Upper lobe of right lung (tissue), 1 donor: ENCODE measurements around the gene ADO. TPM values are rescaled to one million over a fixed set of nuclear protein-coding genes. Genes with fewer than 3 reads are reported as not detected.
"Not testable (repeated sequence)": the region's sequence is repeated elsewhere in the genome, so short reads cannot be mapped to it uniquely, and the experiment has no call there.

Experiments
- ATAC-seq: fragments of 200-7000 bp; cut with Tn5 transposase; one replicate; pipeline ENCODE4 v1.9.1; 2020; ENCODE audit warnings: mild to moderate bottlenecking, moderate library complexity
- DNase-seq: peaks from one replicate; pipeline ENCODE4 v3.0.0-alpha.2; 2020
- H3K27ac ChIP-seq: fragments of 200-600 bp; one replicate; pipeline ENCODE4 v1.8.0; 2022
- H3K27me3 ChIP-seq: fragments of 200-600 bp; one replicate; pipeline ENCODE4 v1.8.0; 2022; ENCODE audit warnings: mild to moderate bottlenecking
- H3K36me3 ChIP-seq: fragments of 200-600 bp; one replicate; pipeline ENCODE4 v1.8.0; 2022
- H3K4me1 ChIP-seq: fragments of 200-600 bp; one replicate; pipeline ENCODE4 v1.8.0; 2022
- H3K4me3 ChIP-seq: fragments of 200-600 bp; one replicate; pipeline ENCODE4 v1.8.0; 2022; ENCODE audit warnings: mild to moderate bottlenecking
- H3K9me3 ChIP-seq: fragments of 200-600 bp; one replicate; pipeline ENCODE4 v1.8.0; 2022
- CTCF ChIP-seq: fragments of 200-600 bp; IDR thresholded peaks from one replicate; pipeline ENCODE4 v1.8.0; 2022; ENCODE audit warnings: antibody characterized with exemption
- intact Hi-C: fragments of 100-400 bp; cut with DNase I; formaldehyde crosslinking; loops from one replicate; pipeline ENCODE4 v1.11.0; 2022
- total RNA-seq: library from RNA; stranded (reverse); fragmentation: NEBNext Ultra II Directional; extraction: Animal tissue kit (Norgen Biotek cat#: 25700); gene quantifications from one replicate; pipeline ENCODE4 v1.2.1, GENCODE V29; 2021
- donor health status: DM: no; HTN: yes; CAD: no; lungs with severe emphysema.

The ADO gene
- total RNA-seq, 1 donor from 2014 or later: 16.5 TPM

GRCh38 chr10:62772186-62772974 is 32.1 kb upstream of the ADO start:
- H3K36me3 ChIP-seq: no peaks in the 10 kb centered on the region
- H3K4me1 ChIP-seq: peaks cover 4% of the 10 kb centered on the region
- TF ChIP-seq CTCF: no peak
- H3K4me3 ChIP-seq: no peak overlapping the region
- H3K27ac ChIP-seq: no peak overlapping the region
- no peak for DNase-seq
- no peak for ATAC-seq
- no peaks in the 10 kb centered on the region for H3K9me3 ChIP-seq
- no peaks in the 10 kb centered on the region for H3K27me3 ChIP-seq
- intact Hi-C loops: no loop called here

- Histone ChIP-seq H3K36me3 (no peaks in the 10 kb centered on the region), H3K4me1 (no peaks in the 10 kb centered on the region), H3K27ac (no peak overlapping the region), H3K4me3 (no peak overlapping the region), H3K27me3 (no peaks in the 10 kb centered on the region), H3K9me3 (no peaks in the 10 kb centered on the region)
- no peak for TF ChIP-seq CTCF
- ATAC-seq: no peak
- intact Hi-C loops: no loop called here
- no peak for DNase-seq
These were observed 26.4 kb upstream of the ADO start for GRCh38 chr10:62778125-62778524.

- intact Hi-C loops: no loop called here
- H3K4me1 ChIP-seq: no peaks in the 10 kb centered on the region
- H3K27ac ChIP-seq: no peak overlapping the region
- no peak for TF ChIP-seq CTCF
- no peak overlapping the region for H3K4me3 ChIP-seq
- no peak for DNase-seq
- no peaks in the 10 kb centered on the region for H3K27me3 ChIP-seq
- H3K36me3 ChIP-seq: no peaks in the 10 kb centered on the region
- no peak for ATAC-seq
- peaks cover under 1% of the 10 kb centered on the region for H3K9me3 ChIP-seq
These were observed 24.9 kb upstream of the ADO start for GRCh38 chr10:62779487-62780248.

- H3K4me3 ChIP-seq, DNase-seq, ATAC-seq, H3K9me3 ChIP-seq, H3K4me1 ChIP-seq, H3K36me3 ChIP-seq, H3K27ac ChIP-seq, H3K27me3 ChIP-seq, intact Hi-C loops: not testable (repeated sequence)
These were observed 20.0 kb upstream of the ADO start for GRCh38 chr10:62784537-62784936.

- H3K27me3 ChIP-seq, H3K27ac ChIP-seq, DNase-seq, intact Hi-C loops, H3K4me1 ChIP-seq, ATAC-seq, H3K9me3 ChIP-seq, H3K4me3 ChIP-seq, H3K36me3 ChIP-seq: not testable (repeated sequence)
These were observed 16.2 kb upstream of the ADO start for GRCh38 chr10:62788285-62788684.

- ATAC-seq (no peak), DNase-seq (no peak)
- Histone ChIP-seq H3K27ac (no peak overlapping the region), H3K4me3 (no peak overlapping the region), H3K4me1 (no peaks in the 10 kb centered on the region), H3K27me3 (no peaks in the 10 kb centered on the region), H3K36me3 (no peaks in the 10 kb centered on the region), H3K9me3 (peaks cover 4% of the 10 kb centered on the region)
- intact Hi-C loops: no loop called here
- no peak for TF ChIP-seq CTCF
These were observed 15.6 kb upstream of the ADO start for GRCh38 chr10:62788861-62789467.
